GM06990 (cell line): ENCODE data around the gene DAB2IP.

Experiments used
- DNase-seq: peaks from one replicate; pipeline ENCODE4 v3.0.0-alpha.2; 2011; ENCODE audit not compliant: insufficient read length; ENCODE audit errors: extremely low read depth
- H3K27me3 ChIP-seq: replicated peaks from 2 replicates; pipeline ENCODE4 v1.6.0; 2011; ENCODE audit warnings: low read length; ENCODE audit not compliant: control insufficient read depth, insufficient read depth
- H3K36me3 ChIP-seq: 2 replicates; pipeline ENCODE4 v1.5.1; 2011; ENCODE audit warnings: low read length; ENCODE audit not compliant: control insufficient read depth, insufficient read depth
- H3K4me3 ChIP-seq: replicated peaks from 2 replicates; pipeline ENCODE4 v1.5.1; 2011; ENCODE audit warnings: low read depth, mild to moderate bottlenecking, control low read depth, low read length
- TF ChIP-seq, protein P1 (sequence below): IDR thresholded peaks from 2 replicates; pipeline ENCODE4 v1.5.1; 2011; ENCODE audit warnings: low read length, control low read depth, mild to moderate bottlenecking, inconsistent platforms; ENCODE audit not compliant: insufficient read depth, poor library complexity, severe bottlenecking

The DAB2IP gene

GRCh38 chr9:121717141-121717991 lies 65.9 kb downstream of the DAB2IP start:
- H3K27me3 ChIP-seq, result no peaks in the 10 kb centered on the region; the same call in 1 of the 2 replicates
- H3K36me3 ChIP-seq, result no peaks in the 10 kb centered on the region
- no peak for DNase-seq
- H3K4me3 ChIP-seq, result no peak overlapping the region
- TF ChIP-seq, protein P1, sequence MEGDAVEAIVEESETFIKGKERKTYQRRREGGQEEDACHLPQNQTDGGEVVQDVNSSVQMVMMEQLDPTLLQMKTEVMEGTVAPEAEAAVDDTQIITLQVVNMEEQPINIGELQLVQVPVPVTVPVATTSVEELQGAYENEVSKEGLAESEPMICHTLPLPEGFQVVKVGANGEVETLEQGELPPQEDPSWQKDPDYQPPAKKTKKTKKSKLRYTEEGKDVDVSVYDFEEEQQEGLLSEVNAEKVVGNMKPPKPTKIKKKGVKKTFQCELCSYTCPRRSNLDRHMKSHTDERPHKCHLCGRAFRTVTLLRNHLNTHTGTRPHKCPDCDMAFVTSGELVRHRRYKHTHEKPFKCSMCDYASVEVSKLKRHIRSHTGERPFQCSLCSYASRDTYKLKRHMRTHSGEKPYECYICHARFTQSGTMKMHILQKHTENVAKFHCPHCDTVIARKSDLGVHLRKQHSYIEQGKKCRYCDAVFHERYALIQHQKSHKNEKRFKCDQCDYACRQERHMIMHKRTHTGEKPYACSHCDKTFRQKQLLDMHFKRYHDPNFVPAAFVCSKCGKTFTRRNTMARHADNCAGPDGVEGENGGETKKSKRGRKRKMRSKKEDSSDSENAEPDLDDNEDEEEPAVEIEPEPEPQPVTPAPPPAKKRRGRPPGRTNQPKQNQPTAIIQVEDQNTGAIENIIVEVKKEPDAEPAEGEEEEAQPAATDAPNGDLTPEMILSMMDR, result no peak

GRCh38 chr9:121718084-121718483 lies 66.7 kb downstream of the DAB2IP start:
- no peak for DNase-seq
- H3K27me3 ChIP-seq, result no peaks in the 10 kb centered on the region; the same call in 1 of the 2 replicates
- no peaks in the 10 kb centered on the region for H3K36me3 ChIP-seq
- H3K4me3 ChIP-seq, result no peak overlapping the region
- TF ChIP-seq, protein P1, result no peak

- no peak for DNase-seq
Observed at GRCh38 chr9:121718501-121718900, 67.1 kb downstream of the DAB2IP start.

DNA sequence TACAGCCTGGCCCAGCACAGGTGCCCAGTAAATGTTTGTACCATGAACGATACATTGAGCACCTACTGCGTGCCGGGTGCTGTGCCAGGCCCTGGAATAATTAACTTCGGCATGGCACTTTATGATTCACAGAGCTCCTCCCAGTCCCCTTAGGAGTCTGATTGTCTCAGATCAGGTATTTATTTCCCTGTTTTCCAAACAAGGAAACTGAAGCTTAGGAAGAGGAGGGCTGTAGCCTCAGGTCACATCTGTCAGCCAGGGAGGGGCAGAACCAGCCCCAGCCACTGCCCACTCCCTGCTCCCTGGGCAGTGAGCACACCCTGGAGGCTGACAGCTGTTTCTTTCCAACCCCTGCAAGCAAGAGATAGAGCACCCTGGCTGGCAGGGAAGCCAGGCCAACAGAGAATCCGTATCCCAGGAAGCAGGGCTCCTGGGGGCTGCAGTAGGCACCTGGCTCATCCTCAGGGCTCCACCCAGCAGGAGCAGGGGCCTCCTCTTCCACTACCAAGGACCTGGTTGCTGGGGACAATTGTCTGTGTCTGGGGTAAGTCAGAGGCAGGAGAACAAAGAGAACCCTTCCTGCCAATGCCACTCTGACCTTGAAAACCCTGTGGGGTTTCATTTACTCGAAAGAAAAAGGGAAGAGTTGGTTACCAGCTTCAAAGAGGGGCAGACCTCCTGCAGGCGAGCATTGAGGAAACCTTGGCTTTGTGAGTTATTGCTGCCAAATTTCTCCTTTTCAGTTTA lies 69.0 kb downstream of the DAB2IP start:
- no peak overlapping the region for H3K4me3 ChIP-seq
- H3K27me3 ChIP-seq, result no peaks in the 10 kb centered on the region; the same call in none of the 2 replicates
- no peaks in the 10 kb centered on the region for H3K36me3 ChIP-seq
- TF ChIP-seq, protein P1, result no peak
- no peak for DNase-seq

More at GRCh38 chr9:121718501-121718900, 67.1 kb downstream of the DAB2IP start:
- H3K4me3 ChIP-seq, result no peak overlapping the region
- H3K27me3 ChIP-seq, result no peaks in the 10 kb centered on the region; the same call in 1 of the 2 replicates
- TF ChIP-seq, protein P1, result no peak
- no peaks in the 10 kb centered on the region for H3K36me3 ChIP-seq

GRCh38 chr9:121721058-121721350 lies 69.6 kb downstream of the DAB2IP start:
- TF ChIP-seq, protein P1, result peak; percentile 21
- Histone ChIP-seq H3K36me3 (no peaks in the 10 kb centered on the region), H3K4me3 (no peak overlapping the region), H3K27me3 (no peaks in the 10 kb centered on the region; the same call in none of the 2 replicates)
- DNase-seq, result no peak
